Activated naive CD8-positive, alpha-beta T cell treated with anti-CD3 and anti-CD28 coated beads, Interleukin-2, amount 10 ng/mL, durations not matched to agents 7 days and 5 days (primary cell): ENCODE results near the gene MASP2. TPM values are rescaled to one million over a fixed set of nuclear protein-coding genes. Genes with fewer than 3 reads are reported as not detected.
"Not testable (repeated sequence)": the region's sequence is repeated elsewhere in the genome, so short reads cannot be mapped to it uniquely, and the experiment has no call there.

Experiments used
- ATAC-seq: fragments of 150-1000 bp; cut with Tn5 transposase; one replicate; pipeline ENCODE4 v1.10.0; 2021; ENCODE audit warnings: low read depth, moderate library complexity
- POLR2A ChIA-PET: fragments of 350-600 bp; sonication (Branson Sonifier 250); formaldehyde crosslinking; loops from one replicate; lab custom pipeline; 2021; ENCODE audit warnings: antibody characterized with exemption; lab: Charles Lee
- DNase-seq: peaks from one replicate; pipeline ENCODE4 v3.0.0; 2021
- H3K27ac Mint-ChIP-seq: one replicate; pipeline ENCODE4 v1.8.0; 2022; ENCODE audit warnings: mild to moderate bottlenecking, mixed read lengths
- H3K27me3 Mint-ChIP-seq: one replicate; pipeline ENCODE4 v1.8.0; 2022; ENCODE audit warnings: mild to moderate bottlenecking, moderate library complexity, mixed read lengths
- H3K36me3 Mint-ChIP-seq: one replicate; pipeline ENCODE4 v1.8.0; 2021; ENCODE audit warnings: mild to moderate bottlenecking, mixed read lengths
- H3K4me1 Mint-ChIP-seq: one replicate; pipeline ENCODE4 v1.8.0; 2021; ENCODE audit warnings: mixed read lengths
- H3K4me3 Mint-ChIP-seq: one replicate; pipeline ENCODE4 v1.8.0; 2022; ENCODE audit warnings: mild to moderate bottlenecking, moderate library complexity, mixed read lengths
- H3K9me3 Mint-ChIP-seq: one replicate; pipeline ENCODE4 v1.8.0; 2021; ENCODE audit warnings: mixed read lengths
- total RNA-seq, 2 experiments: library from RNA; stranded (reverse); gene quantifications; one replicate each; pipeline ENCODE4 v1.2.3, GENCODE V29; 2021

Gene MASP2
- total RNA-seq, 2 experiments from 2014 or later, result not detected

- POLR2A ChIA-PET, result no interaction called here
- Mint-ChIP-seq H3K4me1 (peaks cover 14% of the 10 kb centered on the region), H3K36me3 (peaks cover 7% of the 10 kb centered on the region), H3K27me3 (no peaks in the 10 kb centered on the region), H3K27ac (no peak overlapping the region), H3K9me3 (no peaks in the 10 kb centered on the region), H3K4me3 (no peak overlapping the region)
- DNase-seq (no peak), ATAC-seq (no peak)
Observed at GRCh38 chr1:11054181-11054580, 7.1 kb upstream of the MASP2 start.

- Mint-ChIP-seq H3K4me1 (peaks cover 12% of the 10 kb centered on the region), H3K4me3 (no peak overlapping the region), H3K36me3 (peaks cover 7% of the 10 kb centered on the region), H3K27me3 (no peaks in the 10 kb centered on the region), H3K9me3 (no peaks in the 10 kb centered on the region), H3K27ac (no peak overlapping the region)
- DNase-seq (no peak), ATAC-seq (peak; percentile 28)
- POLR2A ChIA-PET, result no interaction called here
Observed at GRCh38 chr1:11053758-11054137, 6.7 kb upstream of the MASP2 start.

GRCh38 chr1:11052839-11053757 is 6.1 kb upstream of the MASP2 start:
- Mint-ChIP-seq H3K4me1 (peaks cover 9% of the 10 kb centered on the region), H3K4me3 (no peak overlapping the region), H3K36me3 (peaks cover 7% of the 10 kb centered on the region), H3K27me3 (no peaks in the 10 kb centered on the region), H3K9me3 (no peaks in the 10 kb centered on the region), H3K27ac (no peak overlapping the region)
- POLR2A ChIA-PET, result no interaction called here
- ATAC-seq (peak; percentile 40), DNase-seq (no peak)

- DNase-seq (no peak), ATAC-seq (no peak)
- H3K36me3 Mint-ChIP-seq, result peaks cover 3% of the 10 kb centered on the region
- POLR2A ChIA-PET, result no interaction called here
- peaks cover 7% of the 10 kb centered on the region for H3K4me1 Mint-ChIP-seq
- H3K27ac Mint-ChIP-seq, result no peak overlapping the region
- H3K27me3 Mint-ChIP-seq, result no peaks in the 10 kb centered on the region
- H3K9me3 Mint-ChIP-seq, result no peaks in the 10 kb centered on the region
- no peak overlapping the region for H3K4me3 Mint-ChIP-seq
Observed at GRCh38 chr1:11051781-11052511, 4.9 kb upstream of the MASP2 start.

GRCh38 chr1:11051121-11051520 is 4.1 kb upstream of the MASP2 start:
- POLR2A ChIA-PET, H3K4me1 Mint-ChIP-seq, DNase-seq, H3K27ac Mint-ChIP-seq, H3K4me3 Mint-ChIP-seq, H3K36me3 Mint-ChIP-seq, H3K27me3 Mint-ChIP-seq, ATAC-seq, H3K9me3 Mint-ChIP-seq: not testable (repeated sequence)

DNA sequence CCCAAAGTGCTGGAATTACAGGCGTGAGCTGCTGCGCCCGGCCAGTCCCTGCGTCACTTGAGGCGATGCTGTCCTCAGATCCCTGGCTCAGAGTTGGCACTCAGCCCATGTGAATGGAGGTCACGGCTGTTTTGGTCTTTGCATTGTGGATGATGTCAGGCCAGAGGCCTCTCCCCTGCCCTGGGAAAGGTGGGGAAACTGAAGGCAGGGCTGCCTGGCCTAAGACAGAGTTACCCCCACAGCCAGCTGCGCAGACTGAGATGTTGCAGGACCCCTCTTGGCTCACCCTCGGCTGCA is 821 bp downstream of the MASP2 start:
- Mint-ChIP-seq H3K9me3 (no peaks in the 10 kb centered on the region), H3K27ac (no peak overlapping the region), H3K27me3 (no peaks in the 10 kb centered on the region), H3K4me1 (no peaks in the 10 kb centered on the region), H3K36me3 (no peaks in the 10 kb centered on the region), H3K4me3 (no peak overlapping the region)
- DNase-seq (no peak), ATAC-seq (no peak)
- POLR2A ChIA-PET, result interaction anchor here (0.9 kb wide), 1 partner anchor 66 kb away, joined by 3 read pairs; no protein-coding TSS in a partner anchor

DNA sequence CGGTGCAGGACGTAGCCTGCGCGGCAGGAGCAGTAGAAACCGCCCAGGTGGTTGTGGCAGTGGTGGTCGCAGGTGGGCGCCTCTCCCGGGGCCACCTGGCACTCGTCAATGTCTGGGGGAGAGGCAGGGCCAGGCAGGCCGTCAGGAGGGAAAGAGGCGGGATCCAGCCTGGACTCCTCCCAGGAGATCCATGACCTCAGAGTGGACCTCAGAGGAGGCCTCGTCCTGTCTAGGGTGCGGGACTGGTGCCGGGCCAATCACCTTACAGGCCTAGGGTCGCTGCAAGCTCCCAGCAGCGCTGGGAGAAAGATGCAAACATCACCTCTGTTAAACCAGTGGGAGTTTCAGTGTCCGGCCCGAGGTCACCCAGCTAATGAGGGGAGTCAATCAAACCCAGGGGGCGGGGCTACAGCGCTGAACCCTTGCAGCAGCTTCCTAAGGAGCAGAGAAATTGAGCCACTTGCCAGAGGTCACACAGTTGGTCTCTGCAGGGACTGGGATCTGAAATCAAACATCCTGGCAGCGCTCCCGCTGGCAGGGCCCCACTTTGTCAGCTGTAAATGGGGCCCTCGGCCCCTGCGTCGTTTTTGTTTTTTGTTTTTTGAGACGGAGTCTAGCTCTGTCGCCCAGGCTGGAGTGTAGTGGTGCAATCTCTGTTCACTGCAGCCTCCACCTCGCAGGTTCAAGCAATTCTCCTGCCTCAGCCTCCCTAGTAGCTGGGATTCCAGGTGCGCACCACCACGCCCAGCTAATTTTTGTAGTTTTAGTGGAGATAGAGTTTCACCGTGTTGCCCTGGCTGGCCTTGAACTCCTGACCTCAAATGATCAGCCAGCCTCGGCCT is 1.4 kb downstream of the MASP2 start:
- H3K9me3 Mint-ChIP-seq, result no peaks in the 10 kb centered on the region
- no peaks in the 10 kb centered on the region for H3K4me1 Mint-ChIP-seq
- DNase-seq, result peak; percentile 15
- H3K27ac Mint-ChIP-seq, result no peak overlapping the region
- no peaks in the 10 kb centered on the region for H3K36me3 Mint-ChIP-seq
- ATAC-seq, result no peak
- H3K4me3 Mint-ChIP-seq, result no peak overlapping the region
- POLR2A ChIA-PET, result interaction anchor here (0.9 kb wide), 1 partner anchor 66 kb away, joined by 3 read pairs; no protein-coding TSS in a partner anchor
- no peaks in the 10 kb centered on the region for H3K27me3 Mint-ChIP-seq

- Mint-ChIP-seq H3K4me1 (no peaks in the 10 kb centered on the region), H3K9me3 (no peaks in the 10 kb centered on the region), H3K27me3 (no peaks in the 10 kb centered on the region), H3K36me3 (no peaks in the 10 kb centered on the region), H3K27ac (no peak overlapping the region), H3K4me3 (no peak overlapping the region)
- DNase-seq, result peak; percentile 18
- no peak for ATAC-seq
- POLR2A ChIA-PET, result no interaction called here
Observed at GRCh38 chr1:11044849-11045427, 2.1 kb downstream of the MASP2 start.

GRCh38 chr1:11044086-11044848 is 2.8 kb downstream of the MASP2 start:
- ATAC-seq (no peak), DNase-seq (peak; percentile 19)
- Mint-ChIP-seq H3K9me3 (no peaks in the 10 kb centered on the region), H3K36me3 (no peaks in the 10 kb centered on the region), H3K27ac (no peak overlapping the region), H3K4me3 (no peak overlapping the region), H3K27me3 (no peaks in the 10 kb centered on the region), H3K4me1 (no peaks in the 10 kb centered on the region)
- POLR2A ChIA-PET, result no interaction called here

GRCh38 chr1:11042995-11043874 is 3.8 kb downstream of the MASP2 start:
- no peak overlapping the region for H3K27ac Mint-ChIP-seq
- ATAC-seq (no peak), DNase-seq (no peak)
- H3K9me3 Mint-ChIP-seq, result no peaks in the 10 kb centered on the region
- H3K4me1 Mint-ChIP-seq, result no peaks in the 10 kb centered on the region
- no peaks in the 10 kb centered on the region for H3K36me3 Mint-ChIP-seq
- no peak overlapping the region for H3K4me3 Mint-ChIP-seq
- POLR2A ChIA-PET, result interaction anchor here (0.5 kb wide), 1 partner anchor 55 kb away, joined by 3 read pairs; no protein-coding TSS in a partner anchor
- H3K27me3 Mint-ChIP-seq, result no peaks in the 10 kb centered on the region

GRCh38 chr1:11042065-11042464 is 5.0 kb downstream of the MASP2 start:
- H3K4me1 Mint-ChIP-seq, result peaks cover 8% of the 10 kb centered on the region
- H3K36me3 Mint-ChIP-seq, result no peaks in the 10 kb centered on the region
- no peaks in the 10 kb centered on the region for H3K9me3 Mint-ChIP-seq
- POLR2A ChIA-PET, result no interaction called here
- no peak overlapping the region for H3K4me3 Mint-ChIP-seq
- no peak for ATAC-seq
- H3K27me3 Mint-ChIP-seq, result no peaks in the 10 kb centered on the region
- DNase-seq, result no peak
- no peak overlapping the region for H3K27ac Mint-ChIP-seq

- Mint-ChIP-seq H3K4me3 (no peak overlapping the region), H3K4me1 (peaks cover 8% of the 10 kb centered on the region), H3K27me3 (no peaks in the 10 kb centered on the region), H3K36me3 (no peaks in the 10 kb centered on the region), H3K27ac (no peak overlapping the region), H3K9me3 (no peaks in the 10 kb centered on the region)
- POLR2A ChIA-PET, result no interaction called here
- ATAC-seq, result no peak
- DNase-seq, result no peak
Observed at GRCh38 chr1:11041048-11041447, 6.0 kb downstream of the MASP2 start.
